HEK293 (cell line): ENCODE data around the gene LRRC4C.

Experiments used
- CTCF ChIA-PET: fragments of 350-600 bp; formaldehyde crosslinking; extraction: SDS; loops from one replicate; lab custom pipeline; 2021; ENCODE audit warnings: antibody characterized with exemption; lab: Yijun Ruan, JAX
- POLR2A ChIA-PET: fragments of 300-600 bp; formaldehyde crosslinking; extraction: SDS; loops from one replicate; lab custom pipeline; 2020; ENCODE audit warnings: antibody characterized with exemption, inconsistent platforms; lab: Yijun Ruan, JAX
- H3K27ac ChIP-seq: fragments of 200-500 bp; sonication (Bioruptor generic); 2 replicates; pipeline ENCODE4 v1.5.1; 2014; ENCODE audit warnings: low read depth, low read length, control low read depth, inconsistent platforms; ENCODE audit errors: extremely low read depth
- H3K36me3 ChIP-seq, 2 experiments: fragments of 200-500 bp in 1 of 2; sonication (Bioruptor generic) in 1 of 2; 1 replicate in 1 of 2; 2 replicates in 1 of 2; pipeline ENCODE4 v1.5.1; 2014 to 2017; ENCODE audit warnings: inconsistent platforms in 2 of 2, low read length in 2 of 2; ENCODE audit not compliant: control insufficient read depth in 2 of 2, insufficient read depth in 1 of 2
- H3K4me1 ChIP-seq: fragments of 200-500 bp; sonication (Bioruptor generic); 2 replicates; pipeline ENCODE4 v1.5.1; 2014; ENCODE audit warnings: mild to moderate bottlenecking, low read length, inconsistent platforms; ENCODE audit not compliant: control insufficient read depth, insufficient read depth
- H3K4me3 ChIP-seq: 2 replicates; pipeline ENCODE4 v1.5.1; 2011; ENCODE audit warnings: low read depth, mild to moderate bottlenecking, control low read depth, low read length, moderate library complexity
- H3K9me3 ChIP-seq: fragments of 200-500 bp; sonication (Bioruptor generic); 2 replicates; pipeline ENCODE4 v1.5.1; 2014; ENCODE audit warnings: low read depth, low read length, inconsistent platforms; ENCODE audit not compliant: control insufficient read depth, insufficient read depth
- BCL11A ChIP-seq: fragments of 450-650 bp; formaldehyde crosslinking; IDR thresholded peaks from 2 replicates; pipeline ENCODE4 v1.5.1; 2016; ENCODE audit warnings: low read depth, missing biosample characterization, missing genetic modification characterization
- HOXD13 ChIP-seq: sonication (generic); formaldehyde crosslinking; IDR thresholded peaks from 2 replicates; pipeline ENCODE4 v1.8.0; 2022; ENCODE audit warnings: missing genetic modification reagents, borderline replicate concordance
- IKZF3 ChIP-seq: fragments of 450-650 bp; IDR thresholded peaks from 2 replicates; pipeline ENCODE4 v1.5.0; 2018; ENCODE audit warnings: missing biosample characterization, mild to moderate bottlenecking, missing genetic modification characterization, moderate library complexity
- SALL2 ChIP-seq: fragments of 450-650 bp; formaldehyde crosslinking; IDR thresholded peaks from 2 replicates; pipeline ENCODE4 v1.5.0; 2017; ENCODE audit warnings: missing biosample characterization, mild to moderate bottlenecking, missing genetic modification characterization, borderline replicate concordance
- TRIM28 ChIP-seq: IDR thresholded peaks from 2 replicates; pipeline ENCODE4 v1.6.1; 2011; ENCODE audit warnings: low read length, control low read depth, borderline replicate concordance
- ZFP69B ChIP-seq: fragments of 450-650 bp; formaldehyde crosslinking; IDR thresholded peaks from 2 replicates; pipeline ENCODE4 v1.5.1; 2016; ENCODE audit warnings: missing biosample characterization, missing genetic modification characterization
- ZNF10 ChIP-seq: fragments of 450-650 bp; formaldehyde crosslinking; IDR thresholded peaks from 2 replicates; pipeline ENCODE4 v1.5.1; 2017; ENCODE audit warnings: missing biosample characterization, missing genetic modification characterization
- ZNF146 ChIP-seq: fragments of 450-650 bp; formaldehyde crosslinking; IDR thresholded peaks from 2 replicates; pipeline ENCODE4 v1.5.1; 2016; ENCODE audit warnings: missing biosample characterization, missing genetic modification characterization
- ZNF174 ChIP-seq: fragments of 450-650 bp; formaldehyde crosslinking; IDR thresholded peaks from 2 replicates; pipeline ENCODE4 v1.5.0; 2017; ENCODE audit warnings: missing biosample characterization, mild to moderate bottlenecking, missing genetic modification characterization
- ZNF223 ChIP-seq: fragments of 450-650 bp; formaldehyde crosslinking; IDR thresholded peaks from 2 replicates; pipeline ENCODE4 v1.5.1; 2016; ENCODE audit warnings: missing biosample characterization, missing genetic modification characterization
- ZNF302 ChIP-seq: fragments of 450-650 bp; formaldehyde crosslinking; IDR thresholded peaks from 2 replicates; pipeline ENCODE4 v1.5.1; 2016; ENCODE audit warnings: missing biosample characterization, missing genetic modification characterization, low read depth
- ZNF501 ChIP-seq: fragments of 450-650 bp; formaldehyde crosslinking; IDR thresholded peaks from 2 replicates; pipeline ENCODE4 v1.5.1; 2016; ENCODE audit warnings: missing biosample characterization, missing genetic modification characterization
- ZNF530 ChIP-seq: fragments of 450-650 bp; formaldehyde crosslinking; IDR thresholded peaks from 2 replicates; pipeline ENCODE4 v1.5.1; 2016; ENCODE audit warnings: low read depth, missing biosample characterization, missing genetic modification characterization
- ZNF621 ChIP-seq: fragments of 450-650 bp; formaldehyde crosslinking; IDR thresholded peaks from 2 replicates; pipeline ENCODE4 v1.5.1; 2017; ENCODE audit warnings: missing biosample characterization, missing genetic modification characterization
- ZNF658 ChIP-seq: fragments of 450-650 bp; formaldehyde crosslinking; IDR thresholded peaks from 2 replicates; pipeline ENCODE4; 2016; ENCODE audit warnings: missing biosample characterization, missing genetic modification characterization
- ZNF660 ChIP-seq: fragments of 450-650 bp; IDR thresholded peaks from 2 replicates; pipeline ENCODE4 v1.5.1; 2018; ENCODE audit warnings: missing biosample characterization, mild to moderate bottlenecking, missing genetic modification characterization
- TF ChIP-seq, protein P1 (sequence below): fragments of 450-650 bp; formaldehyde crosslinking; IDR thresholded peaks from 2 replicates; pipeline ENCODE4 v1.5.1; 2016; ENCODE audit warnings: missing biosample characterization, missing genetic modification characterization
- TF ChIP-seq, protein P2 (sequence below): sonication (generic); formaldehyde crosslinking; IDR thresholded peaks from 2 replicates; pipeline ENCODE4 v1.8.1; 2022; ENCODE audit warnings: mild to moderate bottlenecking, moderate library complexity, missing genetic modification reagents
- TF ChIP-seq, protein P3 (sequence below): fragments of 450-650 bp; formaldehyde crosslinking; IDR thresholded peaks from 2 replicates; pipeline ENCODE4 v1.5.1; 2017; ENCODE audit warnings: missing biosample characterization, mild to moderate bottlenecking, missing genetic modification characterization, moderate library complexity

Gene LRRC4C

GRCh38 chr11:41446107-41446506 is 13.3 kb downstream of the LRRC4C start:
- H3K36me3 ChIP-seq, result no peaks in the 10 kb centered on the region
- CTCF ChIA-PET, result interaction anchor here (0.6 to 1.1 kb wide), 2 partner anchors 12 to 15 kb away, joined by 3 read pairs; no protein-coding TSS in a partner anchor
- H3K4me3 ChIP-seq, result no peak overlapping the region
- no peaks in the 10 kb centered on the region for H3K4me1 ChIP-seq
- H3K9me3 ChIP-seq, result no peaks in the 10 kb centered on the region
- no peak overlapping the region for H3K27ac ChIP-seq
- no peak for TF ChIP-seq ZNF501
- TF ChIP-seq ZNF660 (tag by site-specific recombination), result no peak
- TF ChIP-seq, protein P1, sequence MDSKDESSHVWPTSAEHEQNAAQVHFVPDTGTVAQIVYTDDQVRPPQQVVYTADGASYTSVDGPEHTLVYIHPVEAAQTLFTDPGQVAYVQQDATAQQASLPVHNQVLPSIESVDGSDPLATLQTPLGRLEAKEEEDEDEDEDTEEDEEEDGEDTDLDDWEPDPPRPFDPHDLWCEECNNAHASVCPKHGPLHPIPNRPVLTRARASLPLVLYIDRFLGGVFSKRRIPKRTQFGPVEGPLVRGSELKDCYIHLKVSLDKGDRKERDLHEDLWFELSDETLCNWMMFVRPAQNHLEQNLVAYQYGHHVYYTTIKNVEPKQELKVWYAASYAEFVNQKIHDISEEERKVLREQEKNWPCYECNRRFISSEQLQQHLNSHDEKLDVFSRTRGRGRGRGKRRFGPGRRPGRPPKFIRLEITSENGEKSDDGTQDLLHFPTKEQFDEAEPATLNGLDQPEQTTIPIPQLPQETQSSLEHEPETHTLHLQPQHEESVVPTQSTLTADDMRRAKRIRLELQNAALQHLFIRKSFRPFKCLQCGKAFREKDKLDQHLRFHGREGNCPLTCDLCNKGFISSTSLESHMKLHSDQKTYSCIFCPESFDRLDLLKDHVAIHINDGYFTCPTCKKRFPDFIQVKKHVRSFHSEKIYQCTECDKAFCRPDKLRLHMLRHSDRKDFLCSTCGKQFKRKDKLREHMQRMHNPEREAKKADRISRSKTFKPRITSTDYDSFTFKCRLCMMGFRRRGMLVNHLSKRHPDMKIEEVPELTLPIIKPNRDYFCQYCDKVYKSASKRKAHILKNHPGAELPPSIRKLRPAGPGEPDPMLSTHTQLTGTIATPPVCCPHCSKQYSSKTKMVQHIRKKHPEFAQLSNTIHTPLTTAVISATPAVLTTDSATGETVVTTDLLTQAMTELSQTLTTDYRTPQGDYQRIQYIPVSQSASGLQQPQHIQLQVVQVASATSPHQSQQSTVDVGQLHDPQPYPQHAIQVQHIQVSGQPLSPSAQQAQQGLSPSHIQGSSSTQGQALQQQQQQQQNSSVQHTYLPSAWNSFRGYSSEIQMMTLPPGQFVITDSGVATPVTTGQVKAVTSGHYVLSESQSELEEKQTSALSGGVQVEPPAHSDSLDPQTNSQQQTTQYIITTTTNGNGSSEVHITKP (tag by site-specific recombination), result no peak
- TF ChIP-seq ZNF621 (tag by site-specific recombination), result no peak
- TF ChIP-seq BCL11A (tag by site-specific recombination), result no peak
- TF ChIP-seq ZNF658, result no peak
- TF ChIP-seq, protein P2, sequence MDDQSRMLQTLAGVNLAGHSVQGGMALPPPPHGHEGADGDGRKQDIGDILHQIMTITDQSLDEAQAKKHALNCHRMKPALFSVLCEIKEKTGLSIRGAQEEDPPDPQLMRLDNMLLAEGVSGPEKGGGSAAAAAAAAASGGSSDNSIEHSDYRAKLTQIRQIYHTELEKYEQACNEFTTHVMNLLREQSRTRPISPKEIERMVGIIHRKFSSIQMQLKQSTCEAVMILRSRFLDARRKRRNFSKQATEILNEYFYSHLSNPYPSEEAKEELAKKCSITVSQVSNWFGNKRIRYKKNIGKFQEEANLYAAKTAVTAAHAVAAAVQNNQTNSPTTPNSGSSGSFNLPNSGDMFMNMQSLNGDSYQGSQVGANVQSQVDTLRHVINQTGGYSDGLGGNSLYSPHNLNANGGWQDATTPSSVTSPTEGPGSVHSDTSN (CRISPR knock-in tag), result no peak
- no peak for TF ChIP-seq TRIM28
- no peak for TF ChIP-seq ZFP69B (tag by site-specific recombination)
- TF ChIP-seq ZNF10 (tag by site-specific recombination), result no peak
- no peak for TF ChIP-seq HOXD13
- TF ChIP-seq ZNF302 (tag by site-specific recombination), result no peak
- TF ChIP-seq IKZF3 (tag by site-specific recombination), result no peak
- no peak for TF ChIP-seq ZNF223 (tag by site-specific recombination)
- TF ChIP-seq SALL2 (tag by site-specific recombination), result no peak
- no peak for TF ChIP-seq ZNF530 (tag by site-specific recombination)
- TF ChIP-seq, all 188 proteins: peak for 0
- POLR2A ChIA-PET, result no interaction called here

GRCh38 chr11:41437006-41437490 is 22.4 kb downstream of the LRRC4C start:
- Histone ChIP-seq H3K9me3 (no peaks in the 10 kb centered on the region), H3K36me3 (no peaks in the 10 kb centered on the region), H3K27ac (no peak overlapping the region), H3K4me1 (no peaks in the 10 kb centered on the region), H3K4me3 (no peak overlapping the region)
- TF ChIP-seq ZNF146 (tag by site-specific recombination), result no peak
- no peak for TF ChIP-seq ZNF174
- TF ChIP-seq, protein P3, sequence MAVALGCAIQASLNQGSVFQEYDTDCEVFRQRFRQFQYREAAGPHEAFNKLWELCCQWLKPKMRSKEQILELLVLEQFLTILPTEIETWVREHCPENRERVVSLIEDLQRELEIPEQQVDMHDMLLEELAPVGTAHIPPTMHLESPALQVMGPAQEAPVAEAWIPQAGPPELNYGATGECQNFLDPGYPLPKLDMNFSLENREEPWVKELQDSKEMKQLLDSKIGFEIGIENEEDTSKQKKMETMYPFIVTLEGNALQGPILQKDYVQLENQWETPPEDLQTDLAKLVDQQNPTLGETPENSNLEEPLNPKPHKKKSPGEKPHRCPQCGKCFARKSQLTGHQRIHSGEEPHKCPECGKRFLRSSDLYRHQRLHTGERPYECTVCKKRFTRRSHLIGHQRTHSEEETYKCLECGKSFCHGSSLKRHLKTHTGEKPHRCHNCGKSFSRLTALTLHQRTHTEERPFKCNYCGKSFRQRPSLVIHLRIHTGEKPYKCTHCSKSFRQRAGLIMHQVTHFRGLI (tag by site-specific recombination), result no peak
- ChIA-PET POLR2A (no interaction called here), CTCF (interaction anchor here (0.7 kb wide), 1 partner anchor 1088 kb away, joined by 3 read pairs; no protein-coding TSS in a partner anchor)
